HL-60 (cell line): ENCODE measurements around the gene CNN3.

Experiments used
- GABPA ChIP-seq: IDR thresholded peaks from 2 replicates; pipeline ENCODE4 v1.6.1; 2012; ENCODE audit warnings: low read depth
- POLR2AphosphoS5 ChIP-seq: IDR thresholded peaks from 2 replicates; pipeline ENCODE4 v1.6.1; 2012; ENCODE audit warnings: low read depth
- SPI1 ChIP-seq: IDR thresholded peaks from 2 replicates; pipeline ENCODE4 v1.6.1; 2012; ENCODE audit warnings: low read depth, mild to moderate bottlenecking, borderline replicate concordance
- TF ChIP-seq, protein P1 (sequence below): IDR thresholded peaks from one replicate; pipeline ENCODE4 v1.5.1; 2011; ENCODE audit warnings: low read length, control low read depth, inconsistent platforms; ENCODE audit not compliant: insufficient read depth
- TF ChIP-seq, protein P2 (sequence below): IDR thresholded peaks from 2 replicates; pipeline ENCODE4 v1.6.1; 2012; ENCODE audit warnings: low read depth; ENCODE audit not compliant: insufficient replicate concordance

DNA sequence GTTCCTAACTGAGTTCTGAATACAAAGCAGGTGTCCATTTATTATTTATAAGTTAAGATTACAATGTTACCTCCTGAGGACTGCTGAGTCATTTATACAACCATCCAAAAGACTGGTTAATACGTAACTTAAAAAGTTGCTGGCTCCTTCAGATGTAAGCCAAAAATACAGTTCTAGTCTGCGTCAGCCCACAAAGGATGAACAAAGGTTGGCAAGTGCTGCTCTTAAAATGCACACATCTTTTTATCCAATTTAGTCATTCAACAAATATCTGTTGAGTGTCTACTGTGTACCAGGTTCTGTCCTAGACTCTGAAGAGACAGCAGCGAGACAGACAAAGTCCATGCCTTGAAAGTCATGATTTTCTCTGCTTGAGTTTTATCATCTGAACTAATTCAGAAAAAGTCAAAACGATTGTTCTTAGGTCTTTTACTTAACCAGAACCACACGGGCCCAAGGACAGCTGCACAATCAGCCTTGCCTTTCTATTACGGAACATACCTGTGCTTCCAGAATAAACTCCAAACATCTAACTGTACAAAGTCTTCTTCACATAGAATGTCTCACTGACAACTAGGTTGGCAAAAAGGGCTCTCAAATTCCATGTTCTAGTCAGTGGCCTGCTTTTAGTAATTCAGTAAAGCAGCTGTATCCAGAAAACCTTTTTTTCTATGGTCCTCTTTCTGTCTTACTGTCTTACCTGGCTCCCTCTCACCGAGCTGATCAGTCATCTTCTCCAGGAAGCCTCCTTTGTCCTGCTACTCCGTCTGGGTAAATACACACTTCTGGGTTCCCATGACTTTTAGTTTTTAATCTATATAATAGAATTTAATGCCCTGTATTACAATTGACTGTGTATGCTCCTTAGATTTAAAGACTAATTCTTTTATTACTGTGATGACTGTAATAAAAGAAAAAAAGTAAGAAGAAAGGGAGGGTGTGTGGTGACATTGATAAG lies 15.5 kb upstream of the CNN3 start:
- TF ChIP-seq, protein P1, sequence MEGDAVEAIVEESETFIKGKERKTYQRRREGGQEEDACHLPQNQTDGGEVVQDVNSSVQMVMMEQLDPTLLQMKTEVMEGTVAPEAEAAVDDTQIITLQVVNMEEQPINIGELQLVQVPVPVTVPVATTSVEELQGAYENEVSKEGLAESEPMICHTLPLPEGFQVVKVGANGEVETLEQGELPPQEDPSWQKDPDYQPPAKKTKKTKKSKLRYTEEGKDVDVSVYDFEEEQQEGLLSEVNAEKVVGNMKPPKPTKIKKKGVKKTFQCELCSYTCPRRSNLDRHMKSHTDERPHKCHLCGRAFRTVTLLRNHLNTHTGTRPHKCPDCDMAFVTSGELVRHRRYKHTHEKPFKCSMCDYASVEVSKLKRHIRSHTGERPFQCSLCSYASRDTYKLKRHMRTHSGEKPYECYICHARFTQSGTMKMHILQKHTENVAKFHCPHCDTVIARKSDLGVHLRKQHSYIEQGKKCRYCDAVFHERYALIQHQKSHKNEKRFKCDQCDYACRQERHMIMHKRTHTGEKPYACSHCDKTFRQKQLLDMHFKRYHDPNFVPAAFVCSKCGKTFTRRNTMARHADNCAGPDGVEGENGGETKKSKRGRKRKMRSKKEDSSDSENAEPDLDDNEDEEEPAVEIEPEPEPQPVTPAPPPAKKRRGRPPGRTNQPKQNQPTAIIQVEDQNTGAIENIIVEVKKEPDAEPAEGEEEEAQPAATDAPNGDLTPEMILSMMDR = no peak
- TF ChIP-seq GABPA (no peak), SPI1 (no peak), POLR2AphosphoS5 (no peak)
- TF ChIP-seq, protein P2, sequence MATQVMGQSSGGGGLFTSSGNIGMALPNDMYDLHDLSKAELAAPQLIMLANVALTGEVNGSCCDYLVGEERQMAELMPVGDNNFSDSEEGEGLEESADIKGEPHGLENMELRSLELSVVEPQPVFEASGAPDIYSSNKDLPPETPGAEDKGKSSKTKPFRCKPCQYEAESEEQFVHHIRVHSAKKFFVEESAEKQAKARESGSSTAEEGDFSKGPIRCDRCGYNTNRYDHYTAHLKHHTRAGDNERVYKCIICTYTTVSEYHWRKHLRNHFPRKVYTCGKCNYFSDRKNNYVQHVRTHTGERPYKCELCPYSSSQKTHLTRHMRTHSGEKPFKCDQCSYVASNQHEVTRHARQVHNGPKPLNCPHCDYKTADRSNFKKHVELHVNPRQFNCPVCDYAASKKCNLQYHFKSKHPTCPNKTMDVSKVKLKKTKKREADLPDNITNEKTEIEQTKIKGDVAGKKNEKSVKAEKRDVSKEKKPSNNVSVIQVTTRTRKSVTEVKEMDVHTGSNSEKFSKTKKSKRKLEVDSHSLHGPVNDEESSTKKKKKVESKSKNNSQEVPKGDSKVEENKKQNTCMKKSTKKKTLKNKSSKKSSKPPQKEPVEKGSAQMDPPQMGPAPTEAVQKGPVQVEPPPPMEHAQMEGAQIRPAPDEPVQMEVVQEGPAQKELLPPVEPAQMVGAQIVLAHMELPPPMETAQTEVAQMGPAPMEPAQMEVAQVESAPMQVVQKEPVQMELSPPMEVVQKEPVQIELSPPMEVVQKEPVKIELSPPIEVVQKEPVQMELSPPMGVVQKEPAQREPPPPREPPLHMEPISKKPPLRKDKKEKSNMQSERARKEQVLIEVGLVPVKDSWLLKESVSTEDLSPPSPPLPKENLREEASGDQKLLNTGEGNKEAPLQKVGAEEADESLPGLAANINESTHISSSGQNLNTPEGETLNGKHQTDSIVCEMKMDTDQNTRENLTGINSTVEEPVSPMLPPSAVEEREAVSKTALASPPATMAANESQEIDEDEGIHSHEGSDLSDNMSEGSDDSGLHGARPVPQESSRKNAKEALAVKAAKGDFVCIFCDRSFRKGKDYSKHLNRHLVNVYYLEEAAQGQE = no peak
